OCI-LY1 (cell line): ENCODE data around the gene FNBP1.
"Not testable (repeated sequence)": the region's sequence is repeated elsewhere in the genome, so short reads cannot be mapped to it uniquely, and the experiment has no call there.

Experiments
- H2AFZ ChIP-seq: fragments of 200-600 bp; sonication (generic), shearing (Covaris generic); 2 replicates; pipeline ENCODE4 v1.6.0; 2014; ENCODE audit warnings: antibody characterized with exemption, mild to moderate bottlenecking, low read length
- H3F3A ChIP-seq: fragments of 200-600 bp; sonication (generic), shearing (Covaris generic); 2 replicates; pipeline ENCODE4 v1.6.0; 2014; ENCODE audit warnings: mild to moderate bottlenecking, antibody characterized with exemption, low read length, moderate library complexity; ENCODE audit not compliant: insufficient read depth
- H3K27ac ChIP-seq: fragments of 200-600 bp; sonication (generic); 2 replicates; pipeline ENCODE4 v1.5.1; 2014; ENCODE audit warnings: low read length, mixed run types, mild to moderate bottlenecking, low read depth; ENCODE audit not compliant: poor library complexity, severe bottlenecking
- H3K27me3 ChIP-seq: fragments of 200-600 bp; sonication (generic); 2 replicates; pipeline ENCODE4 v1.6.0; 2014; ENCODE audit warnings: antibody characterized with exemption, mild to moderate bottlenecking, low read length, moderate library complexity; ENCODE audit not compliant: insufficient read depth
- H3K36me3 ChIP-seq: fragments of 200-600 bp; sonication (generic); 2 replicates; pipeline ENCODE4 v1.6.1; 2014; ENCODE audit warnings: mild to moderate bottlenecking, antibody characterized with exemption, low read length, moderate library complexity, mixed read lengths; ENCODE audit not compliant: insufficient read depth
- H3K4me1 ChIP-seq: fragments of 200-600 bp; sonication (generic); 2 replicates; pipeline ENCODE4 v1.5.1; 2014; ENCODE audit warnings: mild to moderate bottlenecking, low read length, moderate library complexity; ENCODE audit not compliant: insufficient read depth, severe bottlenecking
- H3K4me2 ChIP-seq: fragments of 200-600 bp; sonication (generic), shearing (Covaris generic); 2 replicates; pipeline ENCODE4 v1.6.1; 2014; ENCODE audit warnings: low read length
- H3K4me3 ChIP-seq: fragments of 200-600 bp; sonication (generic); 2 replicates; pipeline ENCODE4 v1.5.1; 2014; ENCODE audit warnings: low read length, low read depth, mild to moderate bottlenecking, mixed read lengths; ENCODE audit not compliant: poor library complexity, severe bottlenecking
- H3K79me2 ChIP-seq: fragments of 200-600 bp; shearing (Covaris generic); 2 replicates; pipeline ENCODE4 v1.6.1; 2016; ENCODE audit warnings: mixed run types, low read length, mixed read lengths; ENCODE audit not compliant: insufficient read depth
- H3K9ac ChIP-seq: fragments of 200-600 bp; sonication (generic), shearing (Covaris generic); 2 replicates; pipeline ENCODE4 v1.6.1; 2014; ENCODE audit warnings: mild to moderate bottlenecking, low read length, mixed read lengths
- H3K9me2 ChIP-seq: fragments of 200-600 bp; sonication (generic), shearing (Covaris generic); 2 replicates; pipeline ENCODE4 v1.6.1; 2014; ENCODE audit warnings: low read depth, mild to moderate bottlenecking, low read length, mixed read lengths
- H3K9me3 ChIP-seq: fragments of 200-600 bp; shearing (Covaris generic); 2 replicates; pipeline ENCODE4 v1.6.1; 2014; ENCODE audit warnings: low read length, mixed read lengths
- H4K20me1 ChIP-seq: fragments of 200-600 bp; sonication (generic), shearing (Covaris generic); 2 replicates; pipeline ENCODE4 v1.6.0; 2016; ENCODE audit warnings: mild to moderate bottlenecking, low read length; ENCODE audit not compliant: insufficient read depth
- CTCF ChIP-seq: fragments of 200-600 bp; sonication (generic), shearing (Covaris generic); IDR thresholded peaks from 2 replicates; pipeline ENCODE4 v1.5.1; 2017; ENCODE audit warnings: mild to moderate bottlenecking, antibody characterized with exemption, low read length, moderate library complexity, mixed read lengths
- EZH2 ChIP-seq: fragments of 200-600 bp; sonication (generic), shearing (Covaris generic); IDR thresholded peaks from 2 replicates; pipeline ENCODE4 v1.8.0; 2017; ENCODE audit warnings: borderline replicate concordance, mixed run types, mild to moderate bottlenecking, antibody characterized with exemption, low read length, moderate library complexity, mixed read lengths

Gene FNBP1

GRCh38 chr9:130008538-130008937, 34.5 kb downstream of the FNBP1 start:
- H3K79me2 ChIP-seq: no peaks in the 10 kb centered on the region
- H3K4me1 ChIP-seq: no peaks in the 10 kb centered on the region
- H3K36me3 ChIP-seq: no peaks in the 10 kb centered on the region
- H3K9me3 ChIP-seq: no peaks in the 10 kb centered on the region
- no peak overlapping the region for H3K9ac ChIP-seq
- H3K27ac ChIP-seq: no peak overlapping the region
- no peak for TF ChIP-seq CTCF
- no peak for TF ChIP-seq EZH2
- H3K27me3 ChIP-seq: 0 out of 2 replicates have a peak, but pooled peaks cover 5% of the 10 kb centered on the region
- H4K20me1 ChIP-seq: no peaks in the 10 kb centered on the region
- H3K4me3 ChIP-seq: no peak overlapping the region
- H3K9me2 ChIP-seq: no peaks in the 10 kb centered on the region
- no peak overlapping the region for H3K4me2 ChIP-seq
- H2AFZ ChIP-seq: no peak overlapping the region
- H3F3A ChIP-seq: no peaks in the 10 kb centered on the region

GRCh38 chr9:130006952-130007351, 36.0 kb downstream of the FNBP1 start:
- H3K36me3 ChIP-seq, H3K9ac ChIP-seq, H3K4me1 ChIP-seq, H3K27ac ChIP-seq, H3K27me3 ChIP-seq, H2AFZ ChIP-seq, H3K9me3 ChIP-seq, H3K4me3 ChIP-seq, H3K4me2 ChIP-seq, H3K79me2 ChIP-seq, H3F3A ChIP-seq, H4K20me1 ChIP-seq, H3K9me2 ChIP-seq: not testable (repeated sequence)

- TF ChIP-seq CTCF: no peak
- TF ChIP-seq EZH2: no peak
- Histone ChIP-seq H4K20me1 (no peaks in the 10 kb centered on the region), H3K4me3 (no peak overlapping the region), H3K9me3 (no peaks in the 10 kb centered on the region), H3K27ac (no peak overlapping the region), H3K4me1 (no peaks in the 10 kb centered on the region), H3K4me2 (no peak overlapping the region), H3K79me2 (no peaks in the 10 kb centered on the region), H3K9ac (no peak overlapping the region), H3F3A (no peaks in the 10 kb centered on the region), H3K27me3 (peaks cover 5% of the 10 kb centered on the region; the same call in 1 of the 2 replicates), H3K36me3 (no peaks in the 10 kb centered on the region), H3K9me2 (no peaks in the 10 kb centered on the region), H2AFZ (no peak overlapping the region)
Observed at GRCh38 chr9:130003943-130004552, 38.9 kb downstream of the FNBP1 start.

- Histone ChIP-seq H3K79me2 (no peaks in the 10 kb centered on the region), H4K20me1 (no peaks in the 10 kb centered on the region), H3F3A (no peaks in the 10 kb centered on the region), H3K4me3 (no peak overlapping the region), H2AFZ (no peak overlapping the region), H3K9me2 (no peaks in the 10 kb centered on the region), H3K4me2 (no peak overlapping the region), H3K9ac (no peak overlapping the region), H3K36me3 (no peaks in the 10 kb centered on the region), H3K27me3 (no peaks in the 10 kb centered on the region; the same call in 1 of the 2 replicates), H3K4me1 (no peaks in the 10 kb centered on the region), H3K9me3 (no peaks in the 10 kb centered on the region), H3K27ac (no peak overlapping the region)
- TF ChIP-seq EZH2: no peak
- TF ChIP-seq CTCF: no peak
Observed at GRCh38 chr9:130002320-130002719, 40.7 kb downstream of the FNBP1 start.
